Brain pericyte (primary cell): ENCODE data around the gene SVBP.

Experiments used
- DNase-seq: peaks from one replicate; pipeline ENCODE4 v3.0.0-alpha.2; 2012; ENCODE audit warnings: low read depth, low spot score

Gene SVBP

DNA sequence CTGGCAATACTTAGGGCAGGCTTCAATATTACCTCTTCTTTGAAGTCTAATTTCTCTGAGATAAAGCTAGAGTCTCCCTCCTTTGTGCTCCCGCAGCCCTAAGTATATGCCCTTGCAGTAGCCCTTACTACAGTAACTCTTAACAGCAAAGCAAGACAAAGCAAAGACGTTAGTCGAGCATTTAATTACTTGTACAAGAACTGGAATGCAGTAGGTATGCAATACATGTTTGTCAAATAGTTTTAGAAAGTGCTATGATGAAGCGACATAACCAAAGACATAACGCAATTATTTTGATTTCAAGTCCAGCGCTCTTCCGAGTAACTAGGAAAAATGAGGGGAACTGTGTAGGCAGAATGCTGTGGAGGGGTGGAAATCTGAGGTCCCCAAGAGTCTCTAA is 51.9 kb downstream of the SVBP start:
- no peak for DNase-seq

DNA sequence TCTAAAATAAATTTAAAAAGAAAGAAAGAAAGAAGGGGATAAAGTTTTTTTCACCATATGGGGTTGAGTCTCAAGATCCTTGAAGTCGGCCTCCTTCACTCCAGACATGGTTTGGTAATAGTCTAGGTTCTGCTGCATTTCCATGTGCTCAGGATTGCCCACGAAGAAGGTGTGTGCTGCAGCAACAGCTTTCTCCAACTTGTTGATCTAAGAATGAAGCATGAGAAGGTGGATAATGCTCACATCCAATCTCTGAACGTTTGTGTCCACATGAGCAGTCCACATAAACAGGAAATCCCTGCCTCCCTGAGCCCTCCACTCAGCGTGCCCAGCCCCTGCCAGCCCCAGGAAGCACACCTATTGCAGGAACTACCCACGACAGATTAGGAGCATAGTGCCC is 54.9 kb downstream of the SVBP start:
- DNase-seq: no peak

DNA sequence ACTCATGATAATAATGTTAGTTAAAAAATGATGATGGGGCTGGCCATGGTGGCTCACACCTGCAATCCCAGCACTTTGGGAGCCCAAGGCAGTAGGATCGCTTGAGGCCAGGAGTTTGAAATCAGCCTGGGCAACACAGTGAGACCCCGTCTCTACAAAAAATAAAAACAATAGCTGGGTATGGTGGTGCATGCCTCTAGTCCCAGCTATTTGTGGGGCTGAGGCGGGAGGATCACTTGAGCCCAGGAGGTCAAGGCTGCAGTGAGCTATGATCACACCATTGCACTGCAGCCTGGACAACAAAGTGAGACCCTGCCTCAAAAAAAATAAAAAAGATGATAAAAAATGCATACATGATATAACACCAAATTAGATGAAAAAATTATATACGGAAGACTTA is 55.6 kb downstream of the SVBP start:
- no peak for DNase-seq

DNA sequence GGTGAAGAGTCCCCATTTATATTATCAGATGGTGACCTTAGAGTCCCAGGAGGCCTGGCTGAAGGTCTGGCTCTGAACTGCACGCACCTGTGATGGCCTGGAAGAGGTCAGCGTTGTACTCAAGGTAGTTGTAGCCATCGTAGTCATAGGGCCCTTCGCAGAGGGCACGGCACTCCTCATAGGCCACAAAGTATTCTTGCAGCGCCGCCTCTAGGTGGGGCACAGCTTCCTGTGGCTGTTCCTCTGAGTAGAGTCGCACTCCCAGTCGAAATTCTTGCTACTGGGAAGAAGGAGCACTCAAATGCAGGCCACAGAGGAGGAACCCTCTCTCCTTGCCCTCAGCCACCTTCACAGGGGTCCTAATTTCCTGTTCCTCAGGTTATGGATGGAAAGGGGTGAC is 58.1 kb downstream of the SVBP start:
- DNase-seq: no peak

- DNase-seq: no peak
These were observed 58.6 kb downstream of the SVBP start for GRCh38 chr1:42758641-42759040.

GRCh38 chr1:42757892-42758275 is 59.3 kb downstream of the SVBP start:
- no peak for DNase-seq
